Calu3 (cell line): Measurements from ENCODE around the gene CD99L2. TPM values are rescaled to one million over a fixed set of nuclear protein-coding genes. Genes with fewer than 3 reads are reported as not detected.
"Not testable (repeated sequence)": the region's sequence is repeated elsewhere in the genome, so short reads cannot be mapped to it uniquely, and the experiment has no call there.

Experiments
- BruUV-seq: library from RNA; stranded (reverse); fragments of 400-500 nt; replicated peaks from 2 replicates; lab custom pipeline; 2021; lab: Mats Ljungman, UMichigan
- CTCF ChIA-PET: fragments of 300-600 bp; sonication (Branson Sonifier 250); formaldehyde crosslinking; loops from one replicate; lab custom pipeline; 2022; ENCODE audit warnings: antibody characterized with exemption; lab: Charles Lee
- DNase-seq: peaks from one replicate; pipeline ENCODE4 v3.0.0; 2022
- H3K27ac Mint-ChIP-seq: one replicate; pipeline ENCODE4 v1.8.0; 2022; ENCODE audit warnings: mixed read lengths; ENCODE audit not compliant: unreplicated experiment
- H3K27me3 Mint-ChIP-seq: one replicate; pipeline ENCODE4 v1.8.0; 2022; ENCODE audit warnings: mixed read lengths; ENCODE audit not compliant: unreplicated experiment
- H3K36me3 Mint-ChIP-seq: one replicate; pipeline ENCODE4 v1.8.0; 2022; ENCODE audit warnings: mild to moderate bottlenecking, moderate library complexity, mixed read lengths; ENCODE audit not compliant: insufficient read depth, unreplicated experiment
- H3K4me1 Mint-ChIP-seq: one replicate; pipeline ENCODE4 v1.8.0; 2022; ENCODE audit warnings: mild to moderate bottlenecking, low read depth, mixed read lengths; ENCODE audit not compliant: unreplicated experiment
- H3K4me3 Mint-ChIP-seq: one replicate; pipeline ENCODE4 v1.8.0; 2022; ENCODE audit warnings: mild to moderate bottlenecking, low read depth, moderate library complexity, mixed read lengths; ENCODE audit not compliant: unreplicated experiment
- H3K9me3 Mint-ChIP-seq: one replicate; pipeline ENCODE4 v1.8.0; 2022; ENCODE audit warnings: low read depth, mixed read lengths; ENCODE audit not compliant: unreplicated experiment
- intact Hi-C: fragments of 100-400 bp; cut with micrococcal nuclease; formaldehyde crosslinking; loops from one replicate; pipeline ENCODE4 v1.10.0; 2022; ENCODE audit not compliant: unreplicated experiment
- total RNA-seq: library from RNA; stranded (reverse); gene quantifications from 2 replicates; pipeline ENCODE4 v1.2.3, GENCODE V29; 2022
- TF ChIP-seq, protein P1 (sequence below): fragments of 200-600 bp; IDR thresholded peaks from one replicate; pipeline ENCODE4 v1.8.0; 2022; ENCODE audit warnings: antibody characterized with exemption; ENCODE audit not compliant: unreplicated experiment

The CD99L2 gene
- total RNA-seq, 1 experiment from 2014 or later = 21.1 TPM

DNA sequence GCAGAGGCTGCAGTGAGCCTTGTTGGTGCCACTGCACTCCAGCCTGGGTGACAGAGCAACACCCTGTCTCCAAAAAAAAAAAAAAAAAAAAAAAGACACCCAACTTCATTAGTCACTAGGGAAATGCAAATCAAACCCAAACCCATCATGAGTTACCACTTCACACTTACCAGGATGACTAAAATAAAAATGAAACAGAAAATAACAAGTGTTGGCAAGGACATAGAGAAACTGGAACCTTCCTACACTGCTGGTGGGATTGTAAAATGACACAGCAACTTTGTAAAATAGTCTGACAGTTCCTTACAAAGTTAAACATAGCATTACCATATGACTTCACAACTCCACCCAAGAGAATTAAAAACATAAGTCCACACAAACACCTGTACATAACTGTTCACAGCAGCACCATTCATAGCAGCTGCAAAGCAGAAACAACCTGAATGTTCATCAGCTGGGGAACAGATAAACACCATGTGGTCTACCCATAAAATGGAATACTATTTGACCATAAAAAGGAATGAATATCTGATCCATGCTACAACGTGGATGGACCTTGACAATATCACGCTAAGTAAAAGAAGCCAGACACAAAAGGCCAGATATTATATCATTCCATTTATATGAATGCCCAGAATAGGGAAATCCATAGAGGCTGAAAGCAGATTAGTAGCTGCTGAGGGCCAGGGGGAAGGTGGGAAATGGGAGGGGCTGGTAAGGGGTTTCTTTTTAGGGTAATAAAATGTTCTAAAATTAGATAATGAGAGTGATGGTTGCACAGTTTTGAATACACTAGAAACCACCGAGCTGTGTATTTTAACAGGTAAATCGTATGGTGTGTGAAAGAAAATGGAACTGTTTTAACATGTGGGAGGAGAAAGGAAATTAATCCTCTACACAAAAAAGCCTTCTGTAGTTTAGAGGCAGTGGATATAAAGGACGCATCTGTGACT is 18.3 kb downstream of the CD99L2 start:
- no TSS peak for BruUV-seq
- H3K9me3 Mint-ChIP-seq = no peaks in the 10 kb centered on the region
- no peaks in the 10 kb centered on the region for H3K36me3 Mint-ChIP-seq
- no peaks in the 10 kb centered on the region for H3K27me3 Mint-ChIP-seq
- H3K4me1 Mint-ChIP-seq = no peaks in the 10 kb centered on the region
- intact Hi-C loops = no loop called here
- no peak overlapping the region for H3K27ac Mint-ChIP-seq
- DNase-seq = no peak
- no peak overlapping the region for H3K4me3 Mint-ChIP-seq
- CTCF ChIA-PET = no interaction called here
- TF ChIP-seq, protein P1, sequence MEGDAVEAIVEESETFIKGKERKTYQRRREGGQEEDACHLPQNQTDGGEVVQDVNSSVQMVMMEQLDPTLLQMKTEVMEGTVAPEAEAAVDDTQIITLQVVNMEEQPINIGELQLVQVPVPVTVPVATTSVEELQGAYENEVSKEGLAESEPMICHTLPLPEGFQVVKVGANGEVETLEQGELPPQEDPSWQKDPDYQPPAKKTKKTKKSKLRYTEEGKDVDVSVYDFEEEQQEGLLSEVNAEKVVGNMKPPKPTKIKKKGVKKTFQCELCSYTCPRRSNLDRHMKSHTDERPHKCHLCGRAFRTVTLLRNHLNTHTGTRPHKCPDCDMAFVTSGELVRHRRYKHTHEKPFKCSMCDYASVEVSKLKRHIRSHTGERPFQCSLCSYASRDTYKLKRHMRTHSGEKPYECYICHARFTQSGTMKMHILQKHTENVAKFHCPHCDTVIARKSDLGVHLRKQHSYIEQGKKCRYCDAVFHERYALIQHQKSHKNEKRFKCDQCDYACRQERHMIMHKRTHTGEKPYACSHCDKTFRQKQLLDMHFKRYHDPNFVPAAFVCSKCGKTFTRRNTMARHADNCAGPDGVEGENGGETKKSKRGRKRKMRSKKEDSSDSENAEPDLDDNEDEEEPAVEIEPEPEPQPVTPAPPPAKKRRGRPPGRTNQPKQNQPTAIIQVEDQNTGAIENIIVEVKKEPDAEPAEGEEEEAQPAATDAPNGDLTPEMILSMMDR = no peak

DNA sequence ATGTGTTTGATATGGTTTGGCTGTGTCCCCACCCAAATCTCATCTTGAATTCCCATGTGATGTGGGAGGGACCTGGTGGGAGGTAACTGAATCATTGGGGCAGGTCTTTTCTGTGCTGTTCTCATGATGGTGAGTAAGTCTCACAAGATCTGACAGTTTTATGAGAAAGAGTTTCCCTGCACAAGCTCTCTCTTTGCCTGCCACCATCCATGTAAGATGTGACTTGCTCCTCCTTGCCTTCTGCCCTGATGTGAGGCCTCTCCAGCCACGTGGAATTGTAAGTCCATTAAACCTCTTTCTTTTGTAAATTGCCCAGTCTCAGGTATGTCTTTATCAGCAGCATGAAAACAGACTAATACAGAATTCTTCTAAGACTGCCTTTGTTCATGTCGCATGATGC is 22.8 kb downstream of the CD99L2 start:
- DNase-seq, intact Hi-C loops, H3K4me3 Mint-ChIP-seq, H3K27ac Mint-ChIP-seq, BruUV-seq, H3K36me3 Mint-ChIP-seq, H3K9me3 Mint-ChIP-seq, H3K27me3 Mint-ChIP-seq, CTCF ChIA-PET: not testable (repeated sequence)
- H3K4me1 Mint-ChIP-seq = peaks cover 20% of the 10 kb centered on the region

DNA sequence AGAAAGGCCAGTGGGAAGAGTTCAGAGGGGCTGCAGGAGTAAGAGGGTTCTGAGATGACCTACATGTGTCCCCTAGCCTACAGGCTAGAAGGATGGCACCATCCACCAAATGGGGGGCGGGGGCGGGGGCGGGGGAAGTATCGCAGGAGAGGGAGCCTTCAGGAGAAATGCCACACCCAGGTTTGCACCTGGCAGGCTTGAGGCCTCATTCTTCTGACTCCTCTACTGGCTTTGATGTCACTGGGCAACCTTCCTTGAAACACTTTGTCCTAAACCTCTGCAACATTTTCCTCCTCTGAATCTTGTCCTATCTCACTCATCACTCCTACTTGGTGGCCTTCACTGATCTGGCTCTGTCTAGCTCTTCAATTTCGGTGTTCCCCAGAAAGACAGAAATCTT is 24.0 kb downstream of the CD99L2 start:
- H3K27ac Mint-ChIP-seq = no peak overlapping the region
- H3K4me3 Mint-ChIP-seq = no peak overlapping the region
- BruUV-seq = no TSS peak
- DNase-seq = no peak
- TF ChIP-seq, protein P1 = no peak
- no peaks in the 10 kb centered on the region for H3K27me3 Mint-ChIP-seq
- H3K4me1 Mint-ChIP-seq = peaks cover 20% of the 10 kb centered on the region
- CTCF ChIA-PET = no interaction called here
- intact Hi-C loops = no loop called here
- H3K36me3 Mint-ChIP-seq = no peaks in the 10 kb centered on the region
- H3K9me3 Mint-ChIP-seq = no peaks in the 10 kb centered on the region

DNA sequence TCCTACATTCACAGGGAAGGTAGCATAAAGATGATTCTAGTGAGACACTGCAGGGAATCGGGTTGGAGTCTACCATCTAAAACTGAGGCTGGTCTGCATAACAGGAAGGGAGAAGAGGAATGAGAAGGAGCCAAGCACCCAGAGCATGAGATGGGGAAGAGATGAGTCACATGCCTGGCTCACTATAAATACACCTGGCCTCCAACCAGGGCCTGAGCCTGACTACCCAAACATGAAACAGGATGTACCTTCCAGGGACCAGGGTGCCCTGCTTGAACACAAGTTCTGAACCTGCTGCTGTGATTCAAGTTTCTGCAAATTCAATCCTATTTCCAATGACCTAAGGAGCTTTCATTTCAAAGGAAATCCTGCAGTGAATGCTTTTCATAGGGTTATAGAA is 24.9 kb downstream of the CD99L2 start:
- Mint-ChIP-seq H3K36me3 (no peaks in the 10 kb centered on the region), H3K4me3 (no peak overlapping the region), H3K27ac (no peak overlapping the region), H3K9me3 (no peaks in the 10 kb centered on the region), H3K4me1 (peaks cover 20% of the 10 kb centered on the region), H3K27me3 (no peaks in the 10 kb centered on the region)
- no TSS peak for BruUV-seq
- TF ChIP-seq, protein P1 = no peak
- DNase-seq = peak; percentile 5
- CTCF ChIA-PET = no interaction called here
- intact Hi-C loops = no loop called here
